IMR-90 (cell line): ENCODE measurements around the gene TNFRSF18. TPM values are rescaled to one million over a fixed set of nuclear protein-coding genes. Genes with fewer than 3 reads are reported as not detected.

Source experiments
- ATAC-seq: fragments of 200-7000 bp; cut with Tn5 transposase; 2 replicates; pipeline ENCODE4 v1.9.1; 2020; ENCODE audit warnings: low read depth, mild to moderate bottlenecking, moderate library complexity
- BruUV-seq: library from RNA; stranded (reverse); fragments of 400-500 nt; replicated peaks from 2 replicates; lab custom pipeline; 2021; lab: Mats Ljungman, UMichigan
- CTCF ChIA-PET: fragments of 300-600 bp; formaldehyde crosslinking; extraction: SDS; loops from one replicate; lab custom pipeline; 2021; ENCODE audit warnings: antibody characterized with exemption; lab: Yijun Ruan, JAX
- POLR2A ChIA-PET: fragments of 300-600 bp; sonication (Branson Sonifier 250); formaldehyde crosslinking; loops from one replicate; lab custom pipeline; 2022; ENCODE audit warnings: antibody characterized with exemption; ENCODE audit not compliant: unreplicated experiment; lab: Charles Lee
- DNase-seq: peaks from one replicate; pipeline ENCODE4 v3.0.0; 2013
- H2AFZ ChIP-seq: replicated peaks from 2 replicates; pipeline ENCODE3; 2013; ENCODE audit warnings: low read length, mild to moderate bottlenecking; ENCODE audit not compliant: poor library complexity
- H2AK5ac ChIP-seq: 2 replicates; pipeline ENCODE4 v1.6.1; 2013; ENCODE audit warnings: low read depth, low read length, inconsistent platforms
- H2AK9ac ChIP-seq: replicated peaks from 2 replicates; pipeline ENCODE3; 2013; ENCODE audit warnings: mild to moderate bottlenecking, low read depth, low read length, moderate library complexity; ENCODE audit not compliant: poor library complexity
- H2BK120ac ChIP-seq: 2 replicates; pipeline ENCODE4 v1.6.1; 2013; ENCODE audit warnings: low read depth, low read length, inconsistent platforms
- H2BK15ac ChIP-seq: 3 replicates; pipeline ENCODE4 v1.6.1; 2013; ENCODE audit warnings: low read depth, low read length, inconsistent platforms
- H2BK20ac ChIP-seq: 2 replicates; pipeline ENCODE4 v1.6.1; 2013; ENCODE audit warnings: low read depth, mild to moderate bottlenecking, inconsistent platforms, low read length, moderate library complexity
- H2BK5ac ChIP-seq: 2 replicates; pipeline ENCODE4 v1.6.1; 2013; ENCODE audit warnings: mild to moderate bottlenecking, low read depth, low read length, inconsistent platforms; ENCODE audit not compliant: poor library complexity, severe bottlenecking
- H3K14ac ChIP-seq: replicated peaks from 2 replicates; pipeline ENCODE4 v1.6.1; 2013; ENCODE audit warnings: low read depth, low read length, inconsistent platforms
- H3K18ac ChIP-seq: 2 replicates; pipeline ENCODE4 v1.6.1; 2013; ENCODE audit warnings: low read depth, low read length, control low read depth
- H3K23ac ChIP-seq: 2 replicates; pipeline ENCODE4 v1.6.1; 2013; ENCODE audit warnings: low read depth, low read length, inconsistent platforms
- H3K27ac ChIP-seq: 2 replicates; pipeline ENCODE4 v1.5.1; 2013; ENCODE audit warnings: mild to moderate bottlenecking, control low read depth, low read length; ENCODE audit not compliant: insufficient read depth
- H3K27me3 ChIP-seq: 2 replicates; pipeline ENCODE4 v1.6.1; 2013; ENCODE audit warnings: low read length; ENCODE audit not compliant: control insufficient read depth, insufficient read depth
- H3K36me3 ChIP-seq: 2 replicates; pipeline ENCODE4 v1.6.1; 2013; ENCODE audit warnings: low read length, mixed read lengths; ENCODE audit not compliant: control insufficient read depth, insufficient read depth
- H3K4ac ChIP-seq: 2 replicates; pipeline ENCODE4 v1.6.1; 2013; ENCODE audit warnings: low read depth, low read length, inconsistent platforms
- H3K4me1 ChIP-seq: 2 replicates; pipeline ENCODE4 v1.6.1; 2013; ENCODE audit warnings: low read length, mixed read lengths; ENCODE audit not compliant: control insufficient read depth, insufficient read depth
- H3K4me2 ChIP-seq: 2 replicates; pipeline ENCODE4 v1.6.1; 2013; ENCODE audit warnings: low read depth, mild to moderate bottlenecking, control low read depth, low read length, moderate library complexity
- H3K4me3 ChIP-seq: 2 replicates; pipeline ENCODE4 v1.5.1; 2013; ENCODE audit warnings: low read depth, mild to moderate bottlenecking, control low read depth, low read length, moderate library complexity; ENCODE audit not compliant: insufficient read depth
- H3K56ac ChIP-seq: 2 replicates; pipeline ENCODE4 v1.6.1; 2013; ENCODE audit warnings: low read length, inconsistent platforms; ENCODE audit not compliant: insufficient read depth; ENCODE audit errors: extremely low read depth
- H3K79me1 ChIP-seq, 2 experiments: 2 replicates each; pipeline ENCODE4 v1.6.1; 2013; ENCODE audit warnings: low read length in 2 of 2, inconsistent platforms in 1 of 2, low read depth in 1 of 2
- H3K9ac ChIP-seq: 2 replicates; pipeline ENCODE4 v1.6.1; 2013; ENCODE audit warnings: low read depth, low read length, control low read depth
- H3K9me1 ChIP-seq: 2 replicates; pipeline ENCODE4 v1.6.1; 2013; ENCODE audit warnings: low read length, inconsistent platforms; ENCODE audit not compliant: insufficient read depth
- H3K9me3 ChIP-seq: 2 replicates; pipeline ENCODE4 v1.6.1; 2013; ENCODE audit warnings: low read length; ENCODE audit not compliant: control insufficient read depth, insufficient read depth
- H4K20me1 ChIP-seq: 2 replicates; pipeline ENCODE4 v1.6.1; 2013; ENCODE audit warnings: low read length, inconsistent platforms; ENCODE audit not compliant: insufficient read depth
- H4K5ac ChIP-seq: 2 replicates; pipeline ENCODE4 v1.6.1; 2013; ENCODE audit warnings: mild to moderate bottlenecking, low read depth, low read length, control low read depth
- H4K8ac ChIP-seq, 2 experiments: 2 replicates each; pipeline ENCODE4 v1.6.1; 2013; ENCODE audit warnings: low read depth in 2 of 2, low read length in 2 of 2, control low read depth in 1 of 2, inconsistent platforms in 1 of 2
- H4K91ac ChIP-seq: 2 replicates; pipeline ENCODE4 v1.6.1; 2013; ENCODE audit warnings: low read depth, low read length, inconsistent platforms; ENCODE audit not compliant: insufficient read depth
- CEBPB ChIP-seq: IDR thresholded peaks from 2 replicates; pipeline ENCODE4 v1.6.1; 2012; ENCODE audit warnings: low read depth, low read length, improper control_type of control experiment
- ELK1 ChIP-seq: fragments of 150-350 bp; IDR thresholded peaks from 2 replicates; pipeline ENCODE4 v1.6.1; 2016; ENCODE audit warnings: low read depth, mild to moderate bottlenecking, low read length, moderate library complexity, borderline replicate concordance
- MAFK ChIP-seq: IDR thresholded peaks from 2 replicates; pipeline ENCODE4 v1.6.1; 2012; ENCODE audit warnings: low read depth, low read length, improper control_type of control experiment
- MAZ ChIP-seq: IDR thresholded peaks from 2 replicates; pipeline ENCODE4 v1.6.1; 2012; ENCODE audit warnings: low read depth, mild to moderate bottlenecking, low read length, improper control_type of control experiment, moderate library complexity, borderline replicate concordance
- RAD21 ChIP-seq: IDR thresholded peaks from 2 replicates; pipeline ENCODE4 v1.6.1; 2012; ENCODE audit warnings: low read length, improper control_type of control experiment
- USF2 ChIP-seq: fragments of 150-350 bp; IDR thresholded peaks from 2 replicates; pipeline ENCODE4 v1.6.1; 2017; ENCODE audit warnings: mild to moderate bottlenecking, antibody characterized with exemption, low read length, low read depth
- WGBS, 2 experiments: methylation state at CpG; one replicate each; pipeline versions ENCODE4 v1.1.5 to v1.1.7; 2013; ENCODE audit warnings: missing lambda C conversion rate in 2 of 2; ENCODE audit not compliant: insufficient read length in 1 of 2; ENCODE audit errors: extremely low coverage in 2 of 2; 5-methylcytosine and 5-hydroxymethylcytosine counted together
- dilution Hi-C: fragments of 300-500 bp; cut with HindIII; formaldehyde crosslinking; loops from one replicate; pipeline ENCODE4 v1.14.3; 2018; ENCODE audit warnings: low sequenced_read_pairs; ENCODE audit not compliant: unreplicated experiment
- in situ Hi-C: fragments of 300-500 bp; cut with MboI; formaldehyde crosslinking; loops from 3 replicates; pipeline ENCODE4 v1.14.3; 2019; ENCODE audit warnings: low sequenced_read_pairs, inconsistent platforms, mixed read lengths
- intact Hi-C: fragments of 100-400 bp; cut with micrococcal nuclease; formaldehyde crosslinking; loops from 2 replicates; pipeline ENCODE4 v1.10.0; 2022
- polyA plus RNA-seq, 3 experiments: library from polyadenylated mRNA; depleted of rRNA; stranded (reverse); fragments of >200 nt; gene quantifications; 2 replicates each; pipeline ENCODE4 v1.2.3, GENCODE V29; 2012; ENCODE audit warnings: low replicate concordance in 1 of 3
- total RNA-seq: library from RNA; depleted of rRNA; stranded (reverse); fragments of >200 nt; gene quantifications from 2 replicates; pipeline ENCODE4 v1.2.3, GENCODE V29; 2012

Gene TNFRSF18
- total and polyA plus RNA-seq, 2 of the 4 experiments (the other 2 are of a cell fraction), result 0.18 to 1.0 TPM

GRCh38 chr1:1229770-1230169 is 23.4 kb upstream of the TNFRSF18 start:
- Histone ChIP-seq H3K23ac (0 out of 2 replicates have a peak overlapping the region, but pooled peaks have one; percentile 4), H2BK15ac (no peak overlapping the region), H4K91ac (no peak overlapping the region), H2AK5ac (peak overlapping the region; percentile 11; the same call in 1 of the 2 replicates), H3K9me3 (peaks cover 3% of the 10 kb centered on the region), H3K56ac (no peak overlapping the region), H4K8ac (no peak overlapping the region), H2AFZ (no peak overlapping the region), H3K18ac (no peak overlapping the region), H3K4ac (peak overlapping the region; percentile 33; the same call in 1 of the 2 replicates), H2BK5ac (no peak overlapping the region), H3K27ac (no peak overlapping the region), H3K9me1 (peaks cover 10% of the 10 kb centered on the region), H3K9ac (no peak overlapping the region), H3K4me1 (peaks cover 13% of the 10 kb centered on the region; the same call in 1 of the 2 replicates), H3K36me3 (peaks cover 40% of the 10 kb centered on the region), H2BK120ac (no peak overlapping the region), H2AK9ac (no peak overlapping the region), H2BK20ac (no peak overlapping the region), H4K20me1 (peaks cover 47% of the 10 kb centered on the region), H3K27me3 (no peaks in the 10 kb centered on the region), H3K14ac (no peak overlapping the region), H3K4me3 (no peak overlapping the region), H3K4me2 (no peak overlapping the region; the same call in 1 of the 2 replicates), H3K79me1 (peaks cover 14 to 74% of the 10 kb centered on the region in 2 experiments; a peak in 3 of 4 replicates), H4K5ac (no peak overlapping the region)
- intact Hi-C loops (loop anchor here (1.0 to 5.0 kb wide), 2 partner anchors 107 to 247 kb away; partner anchors contain the start of gene PERM1), dilution Hi-C loops (no loop called here), in situ Hi-C loops (no loop called here)
- ATAC-seq (no peak), DNase-seq (no peak)
- 98% methylated on average over 12 of the region's 19 CpGs; no CpG with 5 or more reads in 1 of the 2 experiments for WGBS, 2 experiments
- no TSS peak for BruUV-seq
- TF ChIP-seq RAD21 (no peak), MAFK (no peak), ELK1 (no peak), USF2 (no peak), MAZ (no peak), CEBPB (no peak)
- ChIA-PET CTCF (interaction anchor here (0.8 kb wide), 1 partner anchor 107 kb away, joined by 3 read pairs; no protein-coding TSS in a partner anchor), POLR2A (no interaction called here)
